ENCODE results near the gene TGFBR2. TPM values are rescaled to one million over a fixed set of nuclear protein-coding genes. Genes with fewer than 3 reads are reported as not detected.

TGFBR2 gene
- polyA plus RNA-seq, 1 donor (not counting 4 experiments of a cell fraction or from before 2014, with no cell fraction given), result 303 TPM

DNA sequence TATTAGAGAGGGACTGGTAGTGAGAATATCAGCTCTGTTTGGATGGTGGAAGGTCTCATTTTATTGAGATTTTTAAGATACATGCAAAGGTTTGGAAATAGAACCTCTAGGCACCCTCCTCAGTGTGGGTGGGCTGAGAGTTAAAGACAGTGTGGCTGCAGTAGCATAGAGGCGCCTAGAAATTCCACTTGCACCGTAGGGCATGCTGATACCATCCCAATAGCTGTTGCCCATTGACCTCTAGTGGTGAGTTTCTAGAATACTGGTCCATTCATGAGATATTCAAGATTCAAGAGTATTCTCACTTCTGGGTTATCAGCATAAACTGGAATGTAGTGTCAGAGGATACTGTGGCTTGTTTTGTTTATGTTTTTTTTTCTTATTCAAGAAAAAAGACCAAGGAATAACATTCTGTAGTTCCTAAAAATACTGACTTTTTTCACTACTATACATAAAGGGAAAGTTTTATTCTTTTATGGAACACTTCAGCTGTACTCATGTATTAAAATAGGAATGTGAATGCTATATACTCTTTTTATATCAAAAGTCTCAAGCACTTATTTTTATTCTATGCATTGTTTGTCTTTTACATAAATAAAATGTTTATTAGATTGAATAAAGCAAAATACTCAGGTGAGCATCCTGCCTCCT is 87.2 kb downstream of the TGFBR2 start:
- TF ChIP-seq EZH2 (IDR thresholded peaks at IDR 0.05; ENCODE audit: low read length), result no peak
- TF ChIP-seq, protein P1, sequence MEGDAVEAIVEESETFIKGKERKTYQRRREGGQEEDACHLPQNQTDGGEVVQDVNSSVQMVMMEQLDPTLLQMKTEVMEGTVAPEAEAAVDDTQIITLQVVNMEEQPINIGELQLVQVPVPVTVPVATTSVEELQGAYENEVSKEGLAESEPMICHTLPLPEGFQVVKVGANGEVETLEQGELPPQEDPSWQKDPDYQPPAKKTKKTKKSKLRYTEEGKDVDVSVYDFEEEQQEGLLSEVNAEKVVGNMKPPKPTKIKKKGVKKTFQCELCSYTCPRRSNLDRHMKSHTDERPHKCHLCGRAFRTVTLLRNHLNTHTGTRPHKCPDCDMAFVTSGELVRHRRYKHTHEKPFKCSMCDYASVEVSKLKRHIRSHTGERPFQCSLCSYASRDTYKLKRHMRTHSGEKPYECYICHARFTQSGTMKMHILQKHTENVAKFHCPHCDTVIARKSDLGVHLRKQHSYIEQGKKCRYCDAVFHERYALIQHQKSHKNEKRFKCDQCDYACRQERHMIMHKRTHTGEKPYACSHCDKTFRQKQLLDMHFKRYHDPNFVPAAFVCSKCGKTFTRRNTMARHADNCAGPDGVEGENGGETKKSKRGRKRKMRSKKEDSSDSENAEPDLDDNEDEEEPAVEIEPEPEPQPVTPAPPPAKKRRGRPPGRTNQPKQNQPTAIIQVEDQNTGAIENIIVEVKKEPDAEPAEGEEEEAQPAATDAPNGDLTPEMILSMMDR (optimal IDR thresholded peaks at IDR 0.05 in 1 of 3, IDR thresholded peaks at IDR 0.05 in 1 of 3, conservative IDR thresholded peaks at IDR 0.05 in 1 of 3; ENCODE audit: extremely low read depth in 1 of 3, insufficient read depth in 2 of 3, low read length in 3 of 3), result peak; percentile 46 to 78 (median 64)
- dilution Hi-C loops (cut with MboI; ENCODE audit: extremely low pct_ligation_motif_present, low sequenced_read_pairs), result no loop called here
- Histone ChIP-seq H4K20me1 (ENCODE audit: control insufficient read depth, extremely low read depth, insufficient read depth, low read length) (no peaks in the 10 kb centered on the region), H3K27ac (ENCODE audit: control insufficient read depth, insufficient read depth, low read length) (no peak overlapping the region), H3K9ac (ENCODE audit: control insufficient read depth, extremely low read depth, insufficient read depth, low read length) (no peak overlapping the region), H2AFZ (ENCODE audit: control insufficient read depth, low read length) (no peak overlapping the region), H3K36me3 (ENCODE audit: control insufficient read depth in 2 of 2, extremely low read depth in 1 of 2, insufficient read depth in 2 of 2, low read length in 2 of 2) (peaks cover 41 to 52% of the 10 kb centered on the region in 2 experiments), H3K27me3 (ENCODE audit: control insufficient read depth, extremely low read depth, insufficient read depth, low read length) (no peaks in the 10 kb centered on the region), H3K4me2 (ENCODE audit: control insufficient read depth, extremely low read depth, insufficient read depth, low read depth, low read length) (no peak overlapping the region), H3K4me1 (ENCODE audit: control insufficient read depth, extremely low read depth, insufficient read depth, low read length) (peaks cover 12% of the 10 kb centered on the region), H3K9me3 (ENCODE audit: control insufficient read depth, low read depth, low read length) (no peaks in the 10 kb centered on the region), H3K79me2 (ENCODE audit: control insufficient read depth, insufficient read depth, low read length) (peaks cover 10% of the 10 kb centered on the region), H3K4me3 (ENCODE audit: control insufficient read depth in 2 of 3, extremely low read depth in 1 of 3, insufficient read depth in 2 of 3, low read depth in 1 of 3, low read length in 3 of 3) (no peak overlapping the region), H3K9me1 (ENCODE audit: control insufficient read depth, extremely low read depth, insufficient read depth, low read length) (no peaks in the 10 kb centered on the region)
- no peak for DNase-seq (ENCODE audit: low read depth, low spot score)
- no peak for FAIRE-seq

DNA sequence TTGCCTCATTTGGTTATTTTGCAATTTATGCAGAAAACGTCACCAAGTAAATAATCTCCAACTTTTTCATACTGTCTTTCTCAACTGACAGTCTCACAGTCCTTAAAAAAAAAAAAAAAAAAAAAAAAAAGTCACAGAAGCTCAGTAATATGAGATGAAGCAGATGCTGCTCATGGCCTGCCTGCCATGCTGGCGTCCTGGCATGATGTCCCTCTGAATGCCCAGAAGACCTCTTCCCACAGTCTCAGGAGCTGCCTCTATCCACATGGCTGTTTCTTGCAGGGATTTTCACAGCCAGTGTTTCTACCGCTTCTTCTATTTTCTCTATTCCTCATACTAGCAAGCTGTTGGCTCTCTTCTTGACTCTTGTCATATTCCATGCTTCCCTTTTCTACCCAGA is 87.7 kb downstream of the TGFBR2 start:
- TF ChIP-seq, protein P1 (optimal IDR thresholded peaks at IDR 0.05 in 1 of 3, IDR thresholded peaks at IDR 0.05 in 1 of 3, conservative IDR thresholded peaks at IDR 0.05 in 1 of 3; ENCODE audit: extremely low read depth in 1 of 3, insufficient read depth in 2 of 3, low read length in 3 of 3), result no peak
- TF ChIP-seq EZH2 (IDR thresholded peaks at IDR 0.05; ENCODE audit: low read length), result no peak
- DNase-seq (ENCODE audit: low read depth, low spot score) (no peak), FAIRE-seq (no peak)
- no peak overlapping the region for H3K9ac ChIP-seq (ENCODE audit: control insufficient read depth, extremely low read depth, insufficient read depth, low read length)
- peaks cover 6% of the 10 kb centered on the region for H3K4me1 ChIP-seq (ENCODE audit: control insufficient read depth, extremely low read depth, insufficient read depth, low read length)
- no peaks in the 10 kb centered on the region for H3K27me3 ChIP-seq (ENCODE audit: control insufficient read depth, extremely low read depth, insufficient read depth, low read length)
- H2AFZ ChIP-seq (ENCODE audit: control insufficient read depth, low read length), result no peak overlapping the region
- H4K20me1 ChIP-seq (ENCODE audit: control insufficient read depth, extremely low read depth, insufficient read depth, low read length), result no peaks in the 10 kb centered on the region
- dilution Hi-C loops (cut with MboI; ENCODE audit: extremely low pct_ligation_motif_present, low sequenced_read_pairs), result no loop called here
- H3K79me2 ChIP-seq (ENCODE audit: control insufficient read depth, insufficient read depth, low read length), result peaks cover 10% of the 10 kb centered on the region
- H3K9me3 ChIP-seq (ENCODE audit: control insufficient read depth, low read depth, low read length), result no peaks in the 10 kb centered on the region
- H3K36me3 ChIP-seq (ENCODE audit: control insufficient read depth in 2 of 2, extremely low read depth in 1 of 2, insufficient read depth in 2 of 2, low read length in 2 of 2), result peaks cover 41 to 50% of the 10 kb centered on the region in 2 experiments
- no peak overlapping the region for H3K4me3 ChIP-seq (ENCODE audit: control insufficient read depth in 2 of 3, extremely low read depth in 1 of 3, insufficient read depth in 2 of 3, low read depth in 1 of 3, low read length in 3 of 3)
- H3K4me2 ChIP-seq (ENCODE audit: control insufficient read depth, extremely low read depth, insufficient read depth, low read depth, low read length), result no peak overlapping the region
- no peak overlapping the region for H3K27ac ChIP-seq (ENCODE audit: control insufficient read depth, insufficient read depth, low read length)
- H3K9me1 ChIP-seq (ENCODE audit: control insufficient read depth, extremely low read depth, insufficient read depth, low read length), result no peaks in the 10 kb centered on the region

Data from keratinocyte (primary cell).